ENCODE measurements around the gene TSEN15. TPM values are rescaled to one million over a fixed set of nuclear protein-coding genes. Genes with fewer than 3 reads are reported as not detected.

TSEN15 gene
- total and polyA plus RNA-seq, 2 of the 8 experiments (the other 6 are each of a cell fraction or from before 2014, with no cell fraction given): 23.4 to 31.4 TPM

DNA sequence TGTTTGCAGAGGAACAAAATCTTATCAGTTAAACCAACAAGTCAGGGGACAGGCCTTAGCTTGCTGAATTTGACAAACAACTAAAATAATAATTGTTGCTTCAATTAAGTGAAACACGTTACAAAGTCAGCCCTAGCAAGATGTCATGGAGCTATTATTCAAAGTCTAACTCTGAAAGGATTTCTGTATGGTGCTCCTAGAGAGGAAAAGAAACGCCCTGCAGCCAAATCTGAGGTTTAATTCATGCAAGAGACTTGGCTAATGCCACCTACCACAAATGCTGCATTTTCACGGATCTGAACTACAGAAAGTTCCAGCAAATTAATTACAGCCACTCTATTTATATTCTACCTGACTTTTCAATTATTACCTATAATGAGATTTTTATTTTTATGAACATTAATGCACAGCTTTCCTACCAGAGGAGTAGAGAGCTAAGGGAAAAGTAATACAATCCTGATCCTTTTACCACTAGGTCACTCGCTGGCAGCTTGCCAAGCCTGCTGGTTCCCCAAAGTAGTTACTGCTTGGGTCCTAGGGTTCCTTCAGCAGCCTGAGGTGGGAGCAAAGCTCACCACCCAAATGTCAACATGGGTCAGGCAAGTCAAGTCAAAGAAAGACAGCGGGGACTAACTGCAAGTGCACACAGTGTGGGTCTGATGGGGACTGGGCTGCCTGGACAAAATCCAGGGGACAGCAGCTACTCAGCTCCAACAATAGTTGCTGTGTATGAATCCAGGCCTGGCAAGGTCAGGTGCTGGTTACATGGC is 22.5 kb upstream of the TSEN15 start:
- no peak overlapping the region for H4K8ac ChIP-seq (ENCODE audit: extremely low read depth, insufficient read depth, low read length)
- DNase-seq (ENCODE audit: low read depth in 1 of 2, low spot score in 2 of 2) (no peak), FAIRE-seq (no peak)
- no peak overlapping the region for H2BK120ac ChIP-seq (replicated peaks; ENCODE audit: low read depth, low read length)
- no peak overlapping the region for H2BK20ac ChIP-seq (ENCODE audit: low read length)
- no peak overlapping the region for H3K27ac ChIP-seq (ENCODE audit: low read depth, low read length)
- no peaks in the 10 kb centered on the region for H3K79me1 ChIP-seq (ENCODE audit: low read depth, low read length)
- H3K4me2 ChIP-seq (ENCODE audit: insufficient read depth in 1 of 2, low read depth in 2 of 2, low read length in 2 of 2): no peak overlapping the region
- H4K5ac ChIP-seq (ENCODE audit: insufficient read length, low read depth, low read length): no peak overlapping the region
- H2BK12ac ChIP-seq (ENCODE audit: low read depth, low read length): no peak overlapping the region
- H3K14ac ChIP-seq (ENCODE audit: insufficient read length): no peak overlapping the region
- no peak overlapping the region for H3K4me3 ChIP-seq (ENCODE audit: extremely low read depth in 1 of 4, insufficient read depth in 2 of 4, low read depth in 3 of 4, low read length in 4 of 4)
- ChIA-PET POLR2A (ENCODE audit: partially characterized antibody) (interaction anchor here (0.6 kb wide), 1 partner anchor 22 kb away, joined by 3 read pairs; the partner anchor contains the start of gene TSEN15), CTCF (ENCODE audit: partially characterized antibody) (interaction anchor here (1.9 kb wide), 1 partner anchor 19 kb away, joined by 6 read pairs; no protein-coding TSS in a partner anchor)
- no peaks in the 10 kb centered on the region for H3K36me3 ChIP-seq (ENCODE audit: control insufficient read depth in 2 of 4, insufficient read depth in 4 of 4, low read length in 3 of 4)
- H3K23ac ChIP-seq (ENCODE audit: insufficient read length): no peak overlapping the region
- no peaks in the 10 kb centered on the region for H3K79me2 ChIP-seq (ENCODE audit: control insufficient read depth in 1 of 2, insufficient read depth in 2 of 2, low read length in 2 of 2)
- H3K4ac ChIP-seq (replicated peaks; ENCODE audit: insufficient read length, low read depth, low read length): no peak overlapping the region
- peaks cover 0 to 11% (median 7%) of the 10 kb centered on the region in 4 experiments; a peak in 4 of 7 replicates for H3K27me3 ChIP-seq (replicated peaks in 1 of 4; ENCODE audit: control insufficient read depth in 3 of 4, extremely low read depth in 1 of 4, insufficient read depth in 3 of 4, low read length in 3 of 4)
- peaks cover 0 to 2% of the 10 kb centered on the region in 2 experiments for H4K20me1 ChIP-seq (replicated peaks in 1 of 2; ENCODE audit: control insufficient read depth in 1 of 2, insufficient read depth in 2 of 2, low read length in 2 of 2)
- 91% methylated on average over 5 of the region's 5 CpGs; no CpG with 5 or more reads in 1 of the 2 experiments for WGBS, 2 experiments (ENCODE audit: extremely low coverage in 1 of 2, insufficient coverage in 1 of 2, insufficient read length in 1 of 2, insufficient replicate concordance in 2 of 2, low coverage in 1 of 2, low lambda C conversion rate in 2 of 2, missing lambda C conversion rate in 1 of 2)
- H2AK5ac ChIP-seq (ENCODE audit: low read depth, low read length): no peak overlapping the region
- no peak overlapping the region for H4K91ac ChIP-seq (replicated peaks; ENCODE audit: insufficient read length, low read length)
- no peaks in the 10 kb centered on the region for H3K23me2 ChIP-seq (ENCODE audit: low read depth, low read length)
- no peak overlapping the region for H3K56ac ChIP-seq (replicated peaks; ENCODE audit: insufficient read length, low read depth, low read length)
- peaks cover 0 to 16% (median 9%) of the 10 kb centered on the region in 4 experiments; a peak in 4 of 7 replicates for H3K4me1 ChIP-seq (replicated peaks in 1 of 4; ENCODE audit: control insufficient read depth in 3 of 4, insufficient read depth in 4 of 4, low read length in 3 of 4)
- no peak overlapping the region for H2BK15ac ChIP-seq (ENCODE audit: low read length)
- H2AFZ ChIP-seq (ENCODE audit: low read length): no peak overlapping the region
- H3K9me3 ChIP-seq (ENCODE audit: insufficient read depth in 2 of 2, low read depth in 1 of 2, low read length in 1 of 2): no peaks in the 10 kb centered on the region
- H3K9ac ChIP-seq (replicated peaks in 1 of 4; ENCODE audit: extremely low read depth in 1 of 4, low read depth in 3 of 4, low read length in 3 of 4): no peak overlapping the region
- no peak for TF ChIP-seq SP1 (IDR thresholded peaks at IDR 0.05; ENCODE audit: low read depth, low read length)
- TF ChIP-seq GTF2F1 (IDR thresholded peaks at IDR 0.05; ENCODE audit: borderline replicate concordance, low read depth, low read length): no peak
- TF ChIP-seq BACH1 (IDR thresholded peaks at IDR 0.05; ENCODE audit: low read length): no peak
- TF ChIP-seq CBX8 (IDR thresholded peaks at IDR 0.05; ENCODE audit: borderline replicate concordance, low read depth, low read length): no peak
- H3K18ac ChIP-seq (ENCODE audit: extremely low read depth, low read length): no peak overlapping the region
- H2BK5ac ChIP-seq (ENCODE audit: low read depth, low read length): no peak overlapping the region

All from H1 (cell line).